HL-60 (cell line): ENCODE measurements around the gene ZNF254.

Experiments used
- DNase-seq, 2 experiments: peaks; one replicate each; pipeline ENCODE4 v3.0.0-alpha.2; 2010 to 2020; ENCODE audit warnings: low read depth in 1 of 2, low spot score in 1 of 2
- H3K27ac ChIP-seq: fragments of 250-450 bp; sonication (Bioruptor Pico); replicated peaks from 2 replicates; pipeline ENCODE4 v1.5.1; 2020; ENCODE audit warnings: mild to moderate bottlenecking, moderate library complexity
- H3K27me3 ChIP-seq: fragments of 250-450 bp; sonication (Bioruptor Pico); 2 replicates; pipeline ENCODE4 v1.5.1; 2021; ENCODE audit warnings: mild to moderate bottlenecking, moderate library complexity; ENCODE audit not compliant: insufficient read depth, poor library complexity, severe bottlenecking
- H3K4me3 ChIP-seq: replicated peaks from 2 replicates; pipeline ENCODE4 v1.5.1; 2011; ENCODE audit warnings: mild to moderate bottlenecking, control low read depth, low read length; ENCODE audit not compliant: insufficient read depth
- GABPA ChIP-seq: IDR thresholded peaks from 2 replicates; pipeline ENCODE4 v1.6.1; 2012; ENCODE audit warnings: low read depth
- POLR2AphosphoS5 ChIP-seq: IDR thresholded peaks from 2 replicates; pipeline ENCODE4 v1.6.1; 2012; ENCODE audit warnings: low read depth
- SPI1 ChIP-seq: IDR thresholded peaks from 2 replicates; pipeline ENCODE4 v1.6.1; 2012; ENCODE audit warnings: low read depth, mild to moderate bottlenecking, borderline replicate concordance
- TF ChIP-seq, protein P1 (sequence below): IDR thresholded peaks from one replicate; pipeline ENCODE4 v1.5.1; 2011; ENCODE audit warnings: low read length, control low read depth, inconsistent platforms; ENCODE audit not compliant: insufficient read depth
- TF ChIP-seq, protein P2 (sequence below): IDR thresholded peaks from 2 replicates; pipeline ENCODE4 v1.6.1; 2012; ENCODE audit warnings: low read depth; ENCODE audit not compliant: insufficient replicate concordance

Gene ZNF254

DNA sequence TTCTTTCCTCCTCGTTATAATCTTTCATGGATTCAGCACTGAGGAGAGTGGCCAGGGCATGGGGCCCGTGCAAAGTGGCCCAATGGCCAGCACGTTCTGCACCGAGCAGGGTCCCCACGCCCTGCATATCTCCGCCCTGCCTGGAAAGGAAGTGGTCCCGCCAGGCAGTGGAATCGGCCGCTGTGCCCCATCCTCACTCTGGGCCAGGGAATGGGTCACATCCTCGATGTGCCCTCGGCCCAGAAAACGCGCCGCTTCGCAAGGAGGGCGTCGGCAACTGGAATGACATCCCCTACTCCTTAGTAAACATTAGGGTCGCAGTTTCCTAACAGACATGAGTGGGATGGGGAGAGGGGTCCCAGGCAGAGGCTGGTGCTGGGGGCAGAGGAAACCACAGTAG, 90.7 kb downstream of the ZNF254 start:
- Histone ChIP-seq H3K27me3 (no peaks in the 10 kb centered on the region), H3K27ac (no peak overlapping the region), H3K4me3 (no peak overlapping the region)
- no peak for DNase-seq
- TF ChIP-seq, protein P1, sequence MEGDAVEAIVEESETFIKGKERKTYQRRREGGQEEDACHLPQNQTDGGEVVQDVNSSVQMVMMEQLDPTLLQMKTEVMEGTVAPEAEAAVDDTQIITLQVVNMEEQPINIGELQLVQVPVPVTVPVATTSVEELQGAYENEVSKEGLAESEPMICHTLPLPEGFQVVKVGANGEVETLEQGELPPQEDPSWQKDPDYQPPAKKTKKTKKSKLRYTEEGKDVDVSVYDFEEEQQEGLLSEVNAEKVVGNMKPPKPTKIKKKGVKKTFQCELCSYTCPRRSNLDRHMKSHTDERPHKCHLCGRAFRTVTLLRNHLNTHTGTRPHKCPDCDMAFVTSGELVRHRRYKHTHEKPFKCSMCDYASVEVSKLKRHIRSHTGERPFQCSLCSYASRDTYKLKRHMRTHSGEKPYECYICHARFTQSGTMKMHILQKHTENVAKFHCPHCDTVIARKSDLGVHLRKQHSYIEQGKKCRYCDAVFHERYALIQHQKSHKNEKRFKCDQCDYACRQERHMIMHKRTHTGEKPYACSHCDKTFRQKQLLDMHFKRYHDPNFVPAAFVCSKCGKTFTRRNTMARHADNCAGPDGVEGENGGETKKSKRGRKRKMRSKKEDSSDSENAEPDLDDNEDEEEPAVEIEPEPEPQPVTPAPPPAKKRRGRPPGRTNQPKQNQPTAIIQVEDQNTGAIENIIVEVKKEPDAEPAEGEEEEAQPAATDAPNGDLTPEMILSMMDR: no peak
- no peak for TF ChIP-seq POLR2AphosphoS5
- TF ChIP-seq GABPA: no peak
- TF ChIP-seq, protein P2, sequence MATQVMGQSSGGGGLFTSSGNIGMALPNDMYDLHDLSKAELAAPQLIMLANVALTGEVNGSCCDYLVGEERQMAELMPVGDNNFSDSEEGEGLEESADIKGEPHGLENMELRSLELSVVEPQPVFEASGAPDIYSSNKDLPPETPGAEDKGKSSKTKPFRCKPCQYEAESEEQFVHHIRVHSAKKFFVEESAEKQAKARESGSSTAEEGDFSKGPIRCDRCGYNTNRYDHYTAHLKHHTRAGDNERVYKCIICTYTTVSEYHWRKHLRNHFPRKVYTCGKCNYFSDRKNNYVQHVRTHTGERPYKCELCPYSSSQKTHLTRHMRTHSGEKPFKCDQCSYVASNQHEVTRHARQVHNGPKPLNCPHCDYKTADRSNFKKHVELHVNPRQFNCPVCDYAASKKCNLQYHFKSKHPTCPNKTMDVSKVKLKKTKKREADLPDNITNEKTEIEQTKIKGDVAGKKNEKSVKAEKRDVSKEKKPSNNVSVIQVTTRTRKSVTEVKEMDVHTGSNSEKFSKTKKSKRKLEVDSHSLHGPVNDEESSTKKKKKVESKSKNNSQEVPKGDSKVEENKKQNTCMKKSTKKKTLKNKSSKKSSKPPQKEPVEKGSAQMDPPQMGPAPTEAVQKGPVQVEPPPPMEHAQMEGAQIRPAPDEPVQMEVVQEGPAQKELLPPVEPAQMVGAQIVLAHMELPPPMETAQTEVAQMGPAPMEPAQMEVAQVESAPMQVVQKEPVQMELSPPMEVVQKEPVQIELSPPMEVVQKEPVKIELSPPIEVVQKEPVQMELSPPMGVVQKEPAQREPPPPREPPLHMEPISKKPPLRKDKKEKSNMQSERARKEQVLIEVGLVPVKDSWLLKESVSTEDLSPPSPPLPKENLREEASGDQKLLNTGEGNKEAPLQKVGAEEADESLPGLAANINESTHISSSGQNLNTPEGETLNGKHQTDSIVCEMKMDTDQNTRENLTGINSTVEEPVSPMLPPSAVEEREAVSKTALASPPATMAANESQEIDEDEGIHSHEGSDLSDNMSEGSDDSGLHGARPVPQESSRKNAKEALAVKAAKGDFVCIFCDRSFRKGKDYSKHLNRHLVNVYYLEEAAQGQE: no peak
- no peak for TF ChIP-seq SPI1

DNA sequence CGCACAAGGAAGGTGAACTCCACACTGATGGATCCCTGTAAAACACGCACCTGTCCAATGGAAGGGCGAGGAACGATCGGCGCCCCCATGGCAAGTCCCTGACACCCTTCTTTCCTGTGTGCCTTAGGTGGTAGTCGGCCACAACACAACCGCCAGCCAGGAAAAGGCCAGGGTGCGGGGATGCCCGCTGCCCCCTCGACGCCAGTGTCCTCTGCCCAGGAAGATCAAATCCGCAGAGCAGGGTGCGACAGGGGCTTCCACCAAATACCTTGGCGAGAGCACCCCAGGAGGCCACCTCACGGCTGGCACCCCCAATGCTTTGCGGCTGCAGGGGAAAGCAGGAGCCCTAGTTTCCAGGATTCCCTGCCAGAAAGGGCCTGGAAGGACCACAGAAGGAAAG, 91.2 kb downstream of the ZNF254 start:
- H3K27ac ChIP-seq: no peak overlapping the region
- no peak for DNase-seq
- no peak for TF ChIP-seq GABPA
- TF ChIP-seq, protein P1: no peak
- no peak for TF ChIP-seq POLR2AphosphoS5
- no peak for TF ChIP-seq SPI1
- TF ChIP-seq, protein P2: no peak
- no peaks in the 10 kb centered on the region for H3K27me3 ChIP-seq
- H3K4me3 ChIP-seq: no peak overlapping the region
